Measurements from ENCODE around the gene PIH1D2. TPM values are rescaled to one million over a fixed set of nuclear protein-coding genes. Genes with fewer than 3 reads are reported as not detected.
A peak's percentile ranks its signal among the peaks of the same experiment; 100 is the strongest.

Gene PIH1D2
- total and polyA plus RNA-seq, 10 of the 15 experiments (the other 5 are each of a cell fraction or from before 2014, with no cell fraction given): 0.51 to 3.0 (median 1.5) TPM

DNA sequence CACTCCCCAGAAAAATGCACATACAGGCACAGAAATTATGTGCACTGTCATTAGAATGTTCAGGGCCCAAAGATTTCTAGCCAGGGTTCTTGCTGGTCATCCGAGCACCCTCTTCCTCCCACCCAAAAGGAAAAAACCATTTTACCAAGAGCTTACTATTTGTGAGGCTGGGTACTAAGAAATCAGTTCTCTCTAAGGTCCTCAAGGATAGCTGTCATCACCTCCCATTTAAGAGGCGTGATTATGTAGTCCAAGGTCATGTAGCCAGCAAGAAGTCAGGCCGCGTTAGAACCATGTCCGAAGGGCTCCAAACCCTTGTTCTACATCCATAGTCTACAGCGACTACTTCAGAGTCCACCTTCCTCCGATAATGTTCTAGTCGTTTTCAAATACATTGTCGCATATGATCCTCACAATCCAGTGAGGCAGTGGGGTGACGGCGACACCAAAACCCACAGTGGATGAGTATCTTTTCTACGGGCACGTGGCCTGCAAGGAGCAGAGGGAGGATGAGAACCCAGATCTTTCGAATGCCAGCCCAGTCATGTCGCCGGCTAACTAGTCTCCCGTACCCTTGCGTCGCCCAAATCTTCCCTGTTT, 12.1 kb upstream of the PIH1D2 start (continued):
- TF ChIP-seq, protein P1, sequence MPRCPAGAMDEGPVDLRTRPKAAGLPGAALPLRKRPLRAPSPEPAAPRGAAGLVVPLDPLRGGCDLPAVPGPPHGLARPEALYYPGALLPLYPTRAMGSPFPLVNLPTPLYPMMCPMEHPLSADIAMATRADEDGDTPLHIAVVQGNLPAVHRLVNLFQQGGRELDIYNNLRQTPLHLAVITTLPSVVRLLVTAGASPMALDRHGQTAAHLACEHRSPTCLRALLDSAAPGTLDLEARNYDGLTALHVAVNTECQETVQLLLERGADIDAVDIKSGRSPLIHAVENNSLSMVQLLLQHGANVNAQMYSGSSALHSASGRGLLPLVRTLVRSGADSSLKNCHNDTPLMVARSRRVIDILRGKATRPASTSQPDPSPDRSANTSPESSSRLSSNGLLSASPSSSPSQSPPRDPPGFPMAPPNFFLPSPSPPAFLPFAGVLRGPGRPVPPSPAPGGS (IDR thresholded peaks at IDR 0.05; ENCODE audit: borderline replicate concordance, insufficient read depth, low read depth, low read length, poor library complexity, severe bottlenecking): peak; percentile 45
- no peak for TF ChIP-seq NR2F1 (conservative IDR thresholded peaks at IDR 0.05)

DNA sequence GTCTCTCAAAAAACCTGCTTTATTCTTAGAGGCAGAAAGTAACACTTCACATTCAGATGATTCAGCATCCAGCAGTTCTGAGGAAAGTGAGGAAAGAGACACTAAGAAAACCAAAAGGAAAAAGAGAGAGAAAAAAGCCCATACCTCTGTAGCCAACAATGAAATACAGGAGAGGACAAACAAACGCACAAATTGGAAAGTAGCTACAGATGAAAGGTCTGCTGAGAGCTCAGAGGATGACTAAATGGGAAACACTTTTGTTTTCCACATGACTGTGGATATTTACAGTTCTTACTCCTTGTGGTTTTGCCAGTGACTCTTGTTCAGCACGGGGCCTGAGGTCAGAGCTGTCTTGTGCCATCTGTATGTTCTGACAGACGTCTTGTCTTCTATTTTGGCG, 8.9 kb upstream of the PIH1D2 start:
- Histone ChIP-seq H3K27me3 (replicated peaks in 1 of 2; ENCODE audit: control insufficient read depth in 2 of 2, insufficient read depth in 2 of 2, low read length in 1 of 2) (no peaks in the 10 kb centered on the region), H3K9me3 (replicated peaks; ENCODE audit: control insufficient read depth, insufficient read depth, low read length) (no peaks in the 10 kb centered on the region), H3K9ac (ENCODE audit: control insufficient read depth, insufficient read depth, low read length) (no peak overlapping the region), H3K36me3 (ENCODE audit: control insufficient read depth in 2 of 2, insufficient read depth in 2 of 2, low read length in 1 of 2) (peaks cover 3 to 9% of the 10 kb centered on the region in 2 experiments), H3K4me1 (ENCODE audit: control insufficient read depth, insufficient read depth, low read length) (no peaks in the 10 kb centered on the region; the same call in 1 of the 2 replicates), H2AFZ (ENCODE audit: control insufficient read depth, low read depth, low read length) (no peak overlapping the region), H4K20me1 (ENCODE audit: control insufficient read depth, insufficient read depth) (no peaks in the 10 kb centered on the region), H3K79me2 (ENCODE audit: control insufficient read depth, insufficient read depth, low read length) (peaks cover 28% of the 10 kb centered on the region), H3K27ac (ENCODE audit: control insufficient read depth, insufficient read depth) (no peak overlapping the region), H3K4me3 (no peak overlapping the region), H3K4me2 (ENCODE audit: control insufficient read depth, insufficient read depth) (no peak overlapping the region)
- SMC1A ChIA-PET (ENCODE audit: uncharacterized antibody, unreplicated experiment): no interaction called here
- FAIRE-seq (no peak), DNase-seq (ENCODE audit: low read depth, low spot score) (no peak), ATAC-seq (no peak)
- RAD21 ChIA-PET (ENCODE audit: unreplicated experiment): no interaction called here
- POLR2A ChIA-PET: interaction anchor here (0.5 kb wide), 1 partner anchor 14 kb away, joined by 6 read pairs; no protein-coding TSS in a partner anchor
- no TSS peak for BruUV-seq (replicated peaks)
- no peak for TF ChIP-seq ZNF274 (IDR thresholded peaks at IDR 0.05; ENCODE audit: insufficient read depth, insufficient read length)
- peak; percentile 34; the same call in 1 of the 2 replicates for TF ChIP-seq RUNX3 (IDR thresholded peaks at IDR 0.05; ENCODE audit: low read length)
- 13% methylated on average over 4 of the region's 4 CpGs for WGBS (ENCODE audit: insufficient coverage, insufficient replicate concordance, low lambda C conversion rate, missing lambda C conversion rate)
- in situ Hi-C loops (cut with MboI): no loop called here
- intact Hi-C loops (cut with micrococcal nuclease; ENCODE audit: unreplicated experiment): no loop called here
- CTCF ChIA-PET: interaction anchor here (1.2 kb wide), 1 partner anchor 30 kb away, joined by 3 read pairs; no protein-coding TSS in a partner anchor

Data from GM12878 (cell line).